ENCODE data around the gene PROM1.

Gene PROM1

GRCh38 chr4:16000708-16001483, 82.9 kb downstream of the PROM1 start:
- in situ Hi-C loops (cut with MboI; ENCODE audit: low sequenced_read_pairs), result no loop called here

DNA sequence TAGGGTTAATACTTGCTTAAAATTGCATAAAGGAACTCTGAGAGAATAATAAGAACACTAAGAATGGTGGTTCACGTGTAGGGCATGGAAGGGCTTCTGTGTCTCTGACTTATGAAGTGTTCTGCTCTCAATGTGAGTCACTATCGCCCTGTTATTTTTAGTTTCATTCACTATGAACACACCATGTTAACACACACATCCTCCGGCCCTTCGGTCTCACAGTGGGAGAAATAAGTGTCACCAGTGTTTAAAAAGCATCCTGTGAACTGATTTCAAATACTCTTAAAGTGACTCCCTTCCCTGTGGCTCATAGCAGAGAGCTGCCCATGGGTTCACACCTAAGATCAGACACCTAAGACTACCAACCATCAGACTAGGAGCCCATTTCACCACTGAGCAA, 87.0 kb downstream of the PROM1 start:
- in situ Hi-C loops (cut with MboI; ENCODE audit: low sequenced_read_pairs), result no loop called here

DNA sequence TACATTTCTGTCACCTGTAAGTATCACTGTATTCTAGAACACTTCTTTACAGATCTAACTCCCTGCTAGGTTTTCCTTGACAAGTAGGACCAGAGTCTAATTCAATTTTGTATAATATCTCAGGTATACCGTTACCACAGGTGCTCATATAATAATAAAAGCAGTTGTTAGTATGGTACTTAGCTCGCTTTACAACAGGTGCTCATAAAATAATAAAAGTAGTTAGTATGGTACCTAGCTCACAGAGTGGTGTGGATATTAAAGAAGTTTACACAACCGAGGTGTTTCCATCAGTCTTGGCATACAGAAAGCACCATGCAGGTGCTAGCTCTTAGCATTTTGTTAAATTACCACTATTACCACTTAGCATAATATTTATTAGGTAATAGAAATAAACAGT, 88.0 kb downstream of the PROM1 start:
- in situ Hi-C loops (cut with MboI; ENCODE audit: low sequenced_read_pairs), result no loop called here

DNA sequence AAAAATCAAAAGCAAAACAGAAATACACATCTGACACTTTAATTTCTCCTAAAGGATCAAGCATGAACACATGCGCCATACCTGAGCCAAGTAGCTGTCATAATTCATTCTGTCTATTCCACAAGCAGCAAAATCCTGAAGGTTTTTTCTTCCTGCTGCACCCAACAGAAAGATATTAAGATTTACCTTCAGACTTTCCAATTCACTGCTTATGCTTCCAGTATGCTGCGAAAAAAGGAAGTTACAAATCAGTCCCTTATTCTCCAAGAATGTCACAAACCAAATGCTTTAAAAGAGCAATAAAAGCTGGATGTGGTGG, 91.7 kb downstream of the PROM1 start:
- in situ Hi-C loops (cut with MboI; ENCODE audit: low sequenced_read_pairs), result no loop called here

DNA sequence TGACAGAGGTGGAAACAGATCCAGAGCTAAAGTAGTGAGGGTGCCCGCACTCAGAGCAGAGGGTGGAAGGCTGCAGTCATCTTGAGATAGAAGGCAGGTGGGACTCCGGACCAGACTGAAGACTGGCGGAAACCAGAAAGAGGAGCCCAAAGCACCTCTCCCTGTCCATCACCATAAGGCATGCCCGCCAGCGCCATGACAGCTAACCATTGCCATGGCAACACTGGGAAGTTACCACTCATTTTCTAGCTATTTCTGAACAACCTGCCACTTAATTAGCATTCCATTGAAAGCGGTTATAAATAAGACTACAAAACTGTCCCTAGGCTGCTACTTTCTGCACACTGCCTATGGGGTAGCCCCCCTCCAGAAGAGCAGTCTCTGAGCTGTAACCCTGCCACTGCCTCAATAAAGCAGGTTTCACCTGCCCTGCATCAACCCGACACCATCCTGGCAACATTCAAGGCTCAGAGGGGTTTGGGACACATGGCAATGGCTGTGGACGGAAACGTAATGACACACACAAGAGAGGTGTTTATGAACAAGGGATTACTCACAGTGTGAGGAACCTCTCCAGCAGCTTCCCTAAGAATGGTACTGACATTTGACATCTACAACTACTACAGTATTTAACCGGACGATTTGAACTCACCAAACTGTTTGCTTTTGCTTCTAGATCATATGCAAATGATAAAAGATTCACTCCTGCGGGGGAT, 93.1 kb downstream of the PROM1 start:
- in situ Hi-C loops (cut with MboI; ENCODE audit: low sequenced_read_pairs), result no loop called here

GRCh38 chr4:15989424-15989823, 94.4 kb downstream of the PROM1 start:
- in situ Hi-C loops (cut with MboI; ENCODE audit: low sequenced_read_pairs), result no loop called here

- in situ Hi-C loops (cut with MboI; ENCODE audit: low sequenced_read_pairs), result no loop called here
These were observed 95.6 kb downstream of the PROM1 start for GRCh38 chr4:15988222-15988621.

DNA sequence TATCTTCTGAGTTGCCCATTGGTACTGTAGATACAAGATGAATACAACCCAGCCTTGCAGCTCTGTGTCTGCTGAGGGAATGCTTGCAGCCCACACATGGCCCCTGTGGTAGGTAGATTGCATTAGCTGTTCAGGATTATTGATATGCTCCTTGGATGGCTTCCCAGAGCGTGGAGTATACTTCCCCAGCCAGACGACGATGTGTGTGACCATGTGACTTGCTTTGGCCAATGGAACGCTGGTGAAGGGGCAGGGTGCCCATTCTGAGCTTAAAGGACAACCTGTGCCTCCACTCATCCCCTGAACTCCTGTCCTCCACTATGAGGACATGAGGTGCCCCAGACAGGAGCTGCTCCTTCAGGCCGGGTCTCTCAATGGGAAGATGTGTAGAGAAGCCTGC, 96.9 kb downstream of the PROM1 start:
- in situ Hi-C loops (cut with MboI; ENCODE audit: low sequenced_read_pairs), result no loop called here

GRCh38 chr4:15983610-15984009, 100.2 kb downstream of the PROM1 start:
- in situ Hi-C loops (cut with MboI; ENCODE audit: low sequenced_read_pairs), result no loop called here

DNA sequence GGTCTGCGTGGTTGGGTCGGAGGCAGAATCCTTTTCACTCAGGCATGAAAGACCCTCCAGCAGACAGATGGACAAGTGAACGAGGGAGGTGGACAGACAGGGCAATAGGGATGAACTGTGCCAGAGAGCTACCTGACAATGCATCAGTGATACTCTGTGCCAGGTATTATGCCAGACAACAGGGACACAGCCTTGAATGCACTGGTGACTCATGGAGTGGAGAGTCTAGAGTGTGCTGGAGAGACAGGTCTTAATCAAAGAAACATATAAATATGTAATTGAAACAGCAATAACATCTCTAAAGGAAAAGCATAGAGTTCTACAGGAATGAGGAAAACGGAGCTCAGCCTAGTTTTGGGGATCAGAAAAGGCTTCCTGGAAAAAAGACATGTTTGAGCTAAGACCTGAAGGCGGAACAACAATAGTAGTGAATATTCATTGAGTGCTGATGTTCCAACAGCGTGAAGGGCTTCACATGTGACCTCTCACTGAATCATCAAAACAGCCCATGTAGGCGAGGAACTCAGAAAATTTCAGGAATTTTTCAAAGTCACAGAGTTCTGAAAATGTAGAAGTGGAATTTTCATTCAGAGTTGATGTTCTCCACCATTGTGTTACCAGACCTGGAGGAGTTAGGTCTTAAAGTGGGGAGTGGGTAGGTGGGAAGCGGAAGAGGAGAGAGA, 100.8 kb downstream of the PROM1 start:
- in situ Hi-C loops (cut with MboI; ENCODE audit: low sequenced_read_pairs), result no loop called here

- in situ Hi-C loops (cut with MboI; ENCODE audit: low sequenced_read_pairs), result no loop called here
These were observed 107.1 kb downstream of the PROM1 start for GRCh38 chr4:15976456-15977447.

- in situ Hi-C loops (cut with MboI; ENCODE audit: low sequenced_read_pairs), result loop anchor here (25.0 kb wide), 1 partner anchor 734 kb away; no protein-coding TSS in a partner anchor
These were observed 112.6 kb downstream of the PROM1 start for GRCh38 chr4:15971068-15971801.

DNA sequence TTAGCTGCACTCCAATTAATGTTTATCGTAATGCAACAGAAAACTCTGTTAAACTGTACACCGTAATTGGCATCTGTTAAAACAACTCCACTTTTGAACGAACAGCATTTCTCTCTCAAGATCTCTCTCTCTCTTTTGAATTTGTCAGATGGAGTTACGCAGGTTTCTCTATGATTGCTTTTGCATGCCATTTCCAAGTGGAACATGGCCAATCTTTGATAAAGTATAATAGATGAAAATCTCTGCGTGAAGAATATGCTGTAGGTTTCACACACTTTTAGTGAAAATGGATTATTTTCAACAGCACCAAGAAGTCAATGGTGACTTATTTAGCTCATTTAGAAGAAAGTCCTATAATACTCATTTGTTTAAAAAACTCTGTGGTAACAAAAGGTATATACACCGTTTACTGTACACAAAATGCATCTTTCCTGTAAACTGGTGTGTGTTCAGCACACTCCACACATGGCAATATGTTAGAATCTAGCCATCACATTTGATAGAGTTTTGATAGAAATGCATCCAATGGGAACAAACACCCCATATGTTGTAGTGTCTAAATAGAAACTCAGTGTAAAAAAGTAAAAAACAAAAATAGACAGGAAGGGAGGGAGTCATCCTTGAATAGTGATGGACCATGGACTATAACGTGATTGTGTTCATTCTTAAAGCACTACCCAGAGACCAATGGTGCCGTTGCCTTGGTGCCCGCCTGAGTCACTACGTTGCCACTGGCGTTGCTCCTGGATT, 115.1 kb downstream of the PROM1 start:
- in situ Hi-C loops (cut with MboI; ENCODE audit: low sequenced_read_pairs), result loop anchor here (25.0 kb wide), 1 partner anchor 731 kb away; no protein-coding TSS in a partner anchor

DNA sequence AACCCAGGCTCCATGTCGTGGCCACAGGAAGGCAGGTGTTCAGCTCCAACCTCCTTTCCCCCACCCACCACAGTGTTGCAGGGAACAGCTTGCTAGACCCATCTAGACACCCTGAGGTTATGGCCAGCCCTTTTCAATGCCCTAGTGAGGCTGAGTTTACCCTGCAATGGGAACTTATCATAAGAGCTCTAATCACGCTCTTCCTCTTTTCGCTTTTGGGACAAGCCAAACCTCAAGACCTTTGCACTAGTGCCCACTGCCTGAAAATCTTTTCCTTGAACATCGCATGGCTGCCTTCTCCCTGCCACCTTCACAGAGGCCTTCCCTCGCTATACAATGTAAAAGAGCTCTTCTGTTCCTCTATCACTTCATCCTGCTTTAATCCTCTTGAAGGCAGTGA, 118.5 kb downstream of the PROM1 start:
- in situ Hi-C loops (cut with MboI; ENCODE audit: low sequenced_read_pairs), result loop anchor here (25.0 kb wide), 1 partner anchor 728 kb away; no protein-coding TSS in a partner anchor

DNA sequence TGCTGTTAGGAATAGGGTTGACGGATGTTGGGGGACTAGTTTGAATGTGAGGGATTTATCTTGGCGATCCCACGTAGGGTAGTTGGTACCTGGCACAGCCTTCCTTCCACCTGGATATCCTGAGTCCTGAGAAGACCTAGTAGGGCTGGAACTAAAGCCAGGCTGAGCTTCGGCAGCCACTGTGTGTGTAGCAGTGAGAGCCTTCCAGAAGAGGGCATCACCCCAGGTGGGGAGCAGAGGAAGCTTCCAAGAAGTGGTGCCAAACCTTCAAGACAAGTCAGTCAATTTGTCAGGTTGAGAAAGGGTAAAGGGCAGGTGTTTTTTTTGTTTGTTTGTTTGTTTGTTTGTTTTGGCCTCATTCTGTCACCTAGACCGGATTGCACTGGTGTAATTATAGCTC, 119.7 kb downstream of the PROM1 start:
- in situ Hi-C loops (cut with MboI; ENCODE audit: low sequenced_read_pairs), result loop anchor here (25.0 kb wide), 1 partner anchor 727 kb away; no protein-coding TSS in a partner anchor

GRCh38 chr4:15963576-15963975, 120.2 kb downstream of the PROM1 start:
- in situ Hi-C loops (cut with MboI; ENCODE audit: low sequenced_read_pairs), result loop anchor here (25.0 kb wide), 1 partner anchor 726 kb away; no protein-coding TSS in a partner anchor

GRCh38 chr4:15963001-15963451, 120.8 kb downstream of the PROM1 start, which contains the start of gene FGFBP2:
Gene FGFBP2 (minus strand): TSS chr4:15963175. CDS start chr4:15963129, 46 bp downstream.
- in situ Hi-C loops (cut with MboI; ENCODE audit: low sequenced_read_pairs), result loop anchor here (25.0 kb wide), 1 partner anchor 726 kb away; no protein-coding TSS in a partner anchor

DNA sequence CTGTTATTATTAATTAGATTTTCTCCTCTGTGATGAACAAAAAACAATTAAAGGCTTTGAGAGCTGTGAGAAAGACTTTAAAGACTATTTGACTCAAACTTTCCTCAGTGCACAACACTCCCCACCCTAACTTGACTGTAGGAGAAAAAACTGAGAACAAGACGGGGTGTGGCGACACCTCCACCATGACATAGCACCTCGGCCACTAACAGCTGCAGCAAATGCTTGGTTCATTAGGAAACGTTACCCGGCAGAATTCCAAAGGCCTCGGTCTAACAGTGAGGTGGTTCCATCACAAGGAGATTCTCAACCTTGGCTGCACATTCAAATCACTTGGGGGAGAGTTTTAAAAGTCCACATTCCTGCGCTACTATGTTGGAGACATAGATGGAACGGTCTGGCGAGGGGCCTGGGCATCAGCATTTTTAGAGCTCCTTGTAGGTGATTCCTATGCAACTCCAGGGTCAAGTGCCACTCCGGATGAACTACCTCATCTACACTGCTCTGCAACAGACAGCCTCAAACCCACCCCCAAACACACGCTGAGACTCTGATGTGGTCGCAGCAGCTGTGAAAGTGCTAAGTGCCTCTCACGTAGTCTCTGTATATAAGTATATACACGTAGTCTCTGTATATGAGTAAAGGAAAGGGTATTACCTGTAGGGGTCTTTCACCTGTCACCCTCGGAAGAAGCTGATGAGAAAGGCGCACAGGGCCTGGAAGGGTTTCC, 121.9 kb downstream of the PROM1 start:
- in situ Hi-C loops (cut with MboI; ENCODE audit: low sequenced_read_pairs), result loop anchor here (25.0 kb wide), 1 partner anchor 725 kb away; no protein-coding TSS in a partner anchor

Data from HL-60/S4 treated with retinoic acid at 250 ng/mL for 4 days and 3 days (cell line).